ENCODE measurements around the gene MX2.

MX2 gene

GRCh38 chr21:41387042-41387819 lies 25.4 kb downstream of the MX2 start:
- DNase-seq (ENCODE audit: low read depth in 2 of 2), result no peak

GRCh38 chr21:41387824-41388223 lies 26.0 kb downstream of the MX2 start:
- DNase-seq (ENCODE audit: low read depth in 2 of 2), result no peak

- no peak for DNase-seq (ENCODE audit: low read depth in 2 of 2)
These were observed 26.4 kb downstream of the MX2 start for GRCh38 chr21:41388259-41388658.

- no peak for DNase-seq (ENCODE audit: low read depth in 2 of 2)
These were observed 28.3 kb downstream of the MX2 start for GRCh38 chr21:41390043-41390639.

GRCh38 chr21:41393876-41394465 lies 32.1 kb downstream of the MX2 start:
- DNase-seq (ENCODE audit: low read depth in 2 of 2), result no peak

- DNase-seq (ENCODE audit: low read depth in 2 of 2), result no peak
These were observed 34.8 kb downstream of the MX2 start for GRCh38 chr21:41396558-41397075.

- no peak for DNase-seq (ENCODE audit: low read depth in 2 of 2)
These were observed 35.7 kb downstream of the MX2 start for GRCh38 chr21:41397471-41397891.

- DNase-seq (ENCODE audit: low read depth in 2 of 2), result no peak
These were observed 36.4 kb downstream of the MX2 start for GRCh38 chr21:41398251-41398650.

GRCh38 chr21:41398831-41399230 lies 37.0 kb downstream of the MX2 start:
- no peak for DNase-seq (ENCODE audit: low read depth in 2 of 2)

GRCh38 chr21:41399246-41399800 lies 37.5 kb downstream of the MX2 start:
- DNase-seq (ENCODE audit: low read depth in 2 of 2), result no peak

GRCh38 chr21:41402231-41402630 lies 40.4 kb downstream of the MX2 start:
- DNase-seq (ENCODE audit: low read depth in 2 of 2), result no peak

- no peak for DNase-seq (ENCODE audit: low read depth in 2 of 2)
These were observed 41.0 kb downstream of the MX2 start for GRCh38 chr21:41402796-41403195.

- no peak for DNase-seq (ENCODE audit: low read depth in 2 of 2)
These were observed 41.5 kb downstream of the MX2 start for GRCh38 chr21:41403331-41403730.

- DNase-seq (ENCODE audit: low read depth in 2 of 2), result no peak
These were observed 42.1 kb downstream of the MX2 start for GRCh38 chr21:41403966-41404365.

- DNase-seq (ENCODE audit: low read depth in 2 of 2), result no peak
These were observed 43.5 kb downstream of the MX2 start for GRCh38 chr21:41405321-41405720.

- no peak for DNase-seq (ENCODE audit: low read depth in 2 of 2)
These were observed 44.5 kb downstream of the MX2 start for GRCh38 chr21:41406340-41406739.

GRCh38 chr21:41407541-41408460 lies 46.0 kb downstream of the MX2 start:
- DNase-seq (ENCODE audit: low read depth in 2 of 2), result no peak

- no peak for DNase-seq (ENCODE audit: low read depth in 2 of 2)
These were observed 48.5 kb downstream of the MX2 start for GRCh38 chr21:41410361-41410760.

- DNase-seq (ENCODE audit: low read depth in 2 of 2), result no peak
These were observed 49.1 kb downstream of the MX2 start for GRCh38 chr21:41410767-41411448.

- no peak for DNase-seq (ENCODE audit: low read depth in 2 of 2)
These were observed 49.7 kb downstream of the MX2 start for GRCh38 chr21:41411449-41412089.
